Measurements from ENCODE around the gene KIAA1671.

KIAA1671 gene

DNA sequence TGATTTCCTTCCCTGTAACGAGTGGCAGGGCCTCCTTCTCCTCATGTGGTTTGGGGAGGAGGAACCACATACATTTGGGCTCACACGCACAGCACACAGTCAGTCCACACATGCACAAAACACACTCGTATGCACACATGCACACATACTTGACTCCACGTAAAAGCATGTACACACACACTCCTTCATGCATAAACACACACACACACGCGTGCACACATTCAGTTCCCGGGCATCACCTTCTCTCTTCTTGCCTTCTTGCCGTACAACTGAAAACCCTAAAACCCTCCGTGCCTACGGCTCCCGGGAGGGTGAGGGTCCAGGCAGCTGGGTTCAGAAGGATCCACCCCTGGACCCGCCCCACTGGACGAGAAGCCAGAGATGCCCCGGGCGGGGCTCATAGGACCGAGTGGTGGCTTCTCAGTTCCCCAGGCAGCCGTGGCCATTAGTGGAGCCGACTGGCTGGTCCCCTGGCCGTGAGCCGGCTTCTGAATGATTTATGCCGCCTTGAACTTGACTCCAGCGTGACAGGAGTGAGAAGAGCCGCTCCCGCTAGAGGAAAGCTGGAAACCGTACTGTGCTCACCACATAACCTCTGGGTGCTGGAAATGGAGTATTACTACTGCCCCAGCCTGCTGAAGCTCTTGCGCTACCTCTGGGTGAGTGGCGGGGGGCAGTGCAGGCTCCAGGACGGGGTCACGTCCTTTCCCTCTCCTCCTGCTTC, 117.4 kb downstream of the KIAA1671 start:
- DNase-seq, result no peak

- DNase-seq, result no peak
Measured at GRCh38 chr22:25070956-25071355, 118.4 kb downstream of the KIAA1671 start.

DNA sequence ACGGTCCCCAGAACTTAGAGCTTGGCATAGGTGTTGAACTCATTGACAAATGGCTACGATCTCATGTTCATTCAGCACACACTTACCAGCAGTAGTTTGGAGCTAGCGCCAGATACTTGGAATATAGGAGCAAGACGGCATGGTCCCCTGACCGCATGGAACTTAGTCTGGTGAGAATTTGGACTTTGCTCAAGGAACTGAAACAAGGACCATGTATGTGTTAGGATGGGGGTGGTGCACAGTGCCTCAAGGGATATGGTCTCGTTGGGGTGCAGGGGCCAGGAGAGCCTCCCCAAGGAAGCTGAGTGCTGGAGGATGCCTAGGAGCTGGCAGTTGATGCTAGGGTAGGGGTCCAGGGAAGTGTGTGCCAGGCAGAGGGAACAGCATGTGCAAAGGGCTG, 119.2 kb downstream of the KIAA1671 start:
- DNase-seq, result no peak

GRCh38 chr22:25072406-25072805, 119.9 kb downstream of the KIAA1671 start:
- no peak for DNase-seq

GRCh38 chr22:25076336-25076735, 123.8 kb downstream of the KIAA1671 start:
- no peak for DNase-seq

DNA sequence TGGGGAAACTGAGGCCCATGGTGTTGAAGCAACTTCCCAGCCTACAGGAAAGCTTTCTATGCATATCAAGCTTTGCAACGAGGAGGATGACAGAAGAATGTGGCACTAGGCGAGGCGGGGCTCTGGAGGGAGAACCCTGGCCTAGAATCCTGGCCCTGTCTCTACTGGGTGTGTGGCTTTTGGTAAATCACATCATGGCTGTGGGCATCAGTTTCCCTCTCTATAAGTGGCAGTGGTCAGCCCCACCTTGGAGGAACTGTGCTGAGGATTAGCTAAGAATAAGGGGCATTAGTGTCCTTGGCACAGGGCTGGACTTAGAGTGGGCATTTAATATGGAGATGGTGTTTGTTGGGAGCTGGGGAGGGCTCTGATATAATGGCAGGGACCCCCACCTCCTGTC, 124.5 kb downstream of the KIAA1671 start:
- DNase-seq, result no peak

- DNase-seq, result no peak
Measured at GRCh38 chr22:25077964-25078363, 125.4 kb downstream of the KIAA1671 start.

DNA sequence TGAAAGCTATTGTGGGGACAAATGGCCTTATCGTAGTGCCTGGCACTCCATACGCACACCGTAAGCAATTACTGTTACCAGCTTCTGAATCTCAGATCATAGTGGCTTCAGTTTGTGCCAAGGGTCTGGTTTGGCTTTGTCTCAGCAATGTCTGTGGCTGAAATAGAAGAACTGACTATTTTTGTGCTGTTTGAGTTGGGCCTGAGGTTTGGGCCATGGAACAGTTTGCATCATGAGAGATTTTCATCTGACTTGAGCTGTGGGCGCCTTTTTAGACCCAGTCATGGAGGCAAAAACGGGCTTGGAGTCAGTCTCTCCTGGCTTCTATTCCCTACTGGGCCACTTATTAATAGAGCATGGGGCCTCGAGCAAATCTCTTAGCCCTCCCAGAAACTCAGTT, 126.1 kb downstream of the KIAA1671 start:
- DNase-seq, result no peak

DNA sequence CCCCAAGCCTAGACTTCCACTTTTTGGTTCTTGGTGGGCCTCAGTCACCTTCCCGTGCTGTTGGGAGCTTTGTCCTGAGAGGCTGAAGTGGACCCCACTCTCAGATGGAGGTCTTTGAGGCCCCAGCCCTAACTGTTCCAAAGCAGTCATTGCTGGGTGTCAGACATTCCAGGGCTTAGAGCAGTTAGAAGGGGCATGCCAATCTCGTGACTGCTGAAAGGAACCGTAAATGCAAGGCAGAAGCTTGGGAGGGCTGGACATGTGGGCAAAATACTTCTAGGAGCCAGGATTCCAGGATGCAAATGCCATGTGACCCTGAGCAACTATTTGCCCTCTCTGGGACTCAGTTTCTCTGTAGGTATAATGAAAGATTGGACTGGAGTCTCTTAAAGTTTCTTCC, 128.3 kb downstream of the KIAA1671 start:
- DNase-seq, result peak; percentile 59

GRCh38 chr22:25081409-25081824, 128.9 kb downstream of the KIAA1671 start:
- DNase-seq, result peak; percentile 73

GRCh38 chr22:25082096-25082495, 129.6 kb downstream of the KIAA1671 start:
- no peak for DNase-seq

DNA sequence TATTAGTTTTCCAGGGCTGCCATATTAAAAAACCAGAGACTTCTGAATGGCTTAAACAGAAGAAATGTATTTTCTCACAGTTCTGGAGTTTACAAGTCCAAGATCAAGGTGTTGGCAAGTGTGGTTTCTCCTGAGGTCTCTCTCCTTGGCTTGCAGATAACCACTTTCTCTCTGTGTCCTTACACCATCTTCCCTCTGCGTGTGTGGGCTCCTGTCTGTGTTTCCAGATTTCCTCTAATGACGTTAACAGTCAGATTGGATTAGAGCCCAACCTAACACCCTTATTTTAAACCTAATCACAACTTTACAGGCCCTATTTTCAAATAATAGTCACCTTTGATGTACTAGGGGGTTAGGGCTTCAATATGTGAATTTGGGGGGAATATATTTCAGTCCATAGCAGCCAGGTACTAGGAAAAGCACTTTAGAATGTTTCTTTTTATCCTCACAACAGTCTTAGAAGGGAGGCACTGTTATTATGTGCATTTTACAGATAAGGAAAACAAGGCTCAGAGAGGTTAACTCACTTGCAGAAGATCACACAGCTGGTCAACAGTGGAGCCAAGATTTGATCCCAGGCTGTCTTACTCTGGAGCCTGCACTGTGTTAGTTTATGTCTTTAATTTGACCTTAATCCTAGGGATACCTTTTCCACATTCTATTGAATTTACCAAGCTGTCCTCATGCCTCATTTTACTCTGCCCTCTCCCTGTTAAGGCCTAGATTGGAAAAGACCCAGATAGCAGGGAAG, 130.7 kb downstream of the KIAA1671 start:
- DNase-seq, result no peak

- peak; percentile 92 for DNase-seq
Measured at GRCh38 chr22:25083807-25084200, 131.3 kb downstream of the KIAA1671 start.

DNA sequence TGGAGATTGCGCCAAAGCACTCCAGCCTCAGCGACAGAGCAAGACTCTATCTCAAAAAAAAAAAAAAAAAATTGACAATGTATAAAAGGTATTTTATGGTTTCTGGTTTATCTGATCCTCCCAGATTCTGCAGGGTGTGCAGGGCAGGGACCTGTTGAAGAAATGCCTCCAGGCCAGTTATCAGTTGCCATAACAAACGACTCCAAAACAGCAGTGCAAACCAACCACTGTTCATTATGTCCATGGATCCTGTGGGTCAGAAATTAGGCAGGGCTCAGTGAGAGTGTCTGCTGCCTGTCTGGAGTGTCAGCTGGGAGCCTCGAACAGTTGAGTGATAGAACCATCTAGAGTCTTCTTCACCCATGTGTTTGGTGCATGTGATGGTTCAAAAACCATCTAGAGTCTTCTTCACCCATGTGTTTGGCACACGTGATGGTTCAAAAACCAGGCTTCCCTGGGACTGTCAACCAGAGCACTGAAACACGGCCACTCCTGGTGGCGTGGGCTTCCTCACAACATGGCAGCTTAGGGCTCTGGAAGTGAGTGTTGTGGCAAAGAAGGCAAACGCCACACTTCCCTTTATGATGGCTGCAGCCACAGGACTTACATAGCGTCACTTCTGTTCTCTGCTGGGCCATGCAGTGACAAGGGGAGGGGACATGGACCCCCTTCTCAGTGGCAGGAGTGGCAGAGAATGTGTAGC, 132.0 kb downstream of the KIAA1671 start:
- DNase-seq, result peak; percentile 68

DNA sequence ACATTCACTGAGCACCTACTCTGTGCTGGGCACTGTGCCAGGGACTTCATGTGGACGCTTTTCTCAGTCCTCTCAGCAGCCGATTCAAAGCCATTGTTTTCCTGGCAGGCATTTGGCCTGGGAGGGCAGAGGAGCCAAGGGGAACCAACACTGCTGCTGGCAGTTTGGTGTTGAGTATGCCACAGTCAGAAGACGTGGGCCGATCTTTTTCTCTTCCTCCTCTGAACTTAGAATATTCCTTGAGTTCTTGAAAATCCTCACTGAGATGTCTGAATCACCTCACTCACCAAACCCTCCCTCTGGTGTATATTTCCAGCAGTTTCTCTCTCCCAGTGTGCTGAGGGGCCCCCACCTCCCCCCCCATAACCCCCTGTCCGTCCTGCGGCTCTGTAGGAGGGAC, 132.6 kb downstream of the KIAA1671 start:
- no peak for DNase-seq

DNA sequence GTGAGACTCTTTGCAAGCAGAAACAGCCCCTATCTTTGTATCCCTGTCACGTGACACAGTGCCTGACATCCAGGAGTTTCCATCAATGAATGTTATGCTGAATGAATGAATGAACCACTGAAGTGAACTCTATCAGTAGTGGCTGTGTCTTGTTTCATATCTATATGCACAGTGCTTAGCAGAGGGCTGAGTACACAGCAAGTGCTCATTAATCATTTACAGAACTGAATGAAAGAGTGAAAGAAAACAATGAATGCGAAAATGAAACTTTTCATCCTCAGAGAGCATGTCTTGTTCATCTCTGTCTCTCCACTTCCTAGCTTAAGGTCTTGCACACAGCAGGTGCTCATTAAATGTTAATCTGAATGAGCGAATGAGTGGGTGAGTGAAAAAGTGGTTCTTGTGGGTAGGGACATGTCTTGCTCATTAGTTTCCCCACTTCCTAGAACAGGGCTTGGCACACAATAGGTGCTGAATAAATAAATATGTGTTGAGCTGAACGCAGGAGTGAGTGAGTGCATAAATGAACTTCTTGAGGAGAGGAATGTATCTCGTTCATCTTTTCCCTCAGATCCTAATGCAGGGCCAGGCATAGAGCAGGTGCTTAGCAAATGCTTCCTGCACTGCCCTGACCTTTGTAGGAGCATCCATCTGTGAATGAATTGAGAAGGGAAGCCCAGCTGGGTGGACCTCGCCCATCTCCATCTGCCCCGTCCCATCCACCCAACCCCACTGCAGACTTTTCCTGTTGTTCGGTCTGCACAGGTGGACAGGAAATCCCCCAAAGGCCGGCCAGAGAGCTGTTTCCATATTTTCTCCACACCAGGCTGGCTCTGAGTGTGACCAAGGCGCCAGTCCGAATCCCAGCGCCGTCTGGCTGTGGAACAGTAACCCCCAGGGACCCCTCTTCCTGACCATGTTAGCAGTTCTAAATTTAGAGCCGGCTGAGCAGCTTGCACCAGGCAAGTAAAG, 133.7 kb downstream of the KIAA1671 start:
- no peak for DNase-seq

DNA sequence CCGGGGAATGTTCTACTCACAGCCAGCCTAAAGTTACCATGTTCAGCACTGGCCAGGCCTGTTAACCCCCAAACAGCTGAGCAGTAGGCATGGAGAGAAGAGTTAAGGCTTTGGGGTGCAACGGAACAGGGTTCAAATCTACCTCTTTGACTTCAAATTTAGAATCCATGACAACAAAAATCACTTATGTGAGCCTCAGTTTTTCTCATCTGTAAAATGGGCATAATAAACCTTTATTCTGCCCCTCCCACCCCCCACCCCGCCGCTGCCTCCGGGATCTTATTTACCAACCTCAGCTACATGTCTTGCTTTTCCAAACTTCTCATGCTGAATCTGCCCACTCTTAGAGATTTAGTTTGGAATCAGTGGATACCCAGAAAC, 134.4 kb downstream of the KIAA1671 start:
- no peak for DNase-seq

DNA sequence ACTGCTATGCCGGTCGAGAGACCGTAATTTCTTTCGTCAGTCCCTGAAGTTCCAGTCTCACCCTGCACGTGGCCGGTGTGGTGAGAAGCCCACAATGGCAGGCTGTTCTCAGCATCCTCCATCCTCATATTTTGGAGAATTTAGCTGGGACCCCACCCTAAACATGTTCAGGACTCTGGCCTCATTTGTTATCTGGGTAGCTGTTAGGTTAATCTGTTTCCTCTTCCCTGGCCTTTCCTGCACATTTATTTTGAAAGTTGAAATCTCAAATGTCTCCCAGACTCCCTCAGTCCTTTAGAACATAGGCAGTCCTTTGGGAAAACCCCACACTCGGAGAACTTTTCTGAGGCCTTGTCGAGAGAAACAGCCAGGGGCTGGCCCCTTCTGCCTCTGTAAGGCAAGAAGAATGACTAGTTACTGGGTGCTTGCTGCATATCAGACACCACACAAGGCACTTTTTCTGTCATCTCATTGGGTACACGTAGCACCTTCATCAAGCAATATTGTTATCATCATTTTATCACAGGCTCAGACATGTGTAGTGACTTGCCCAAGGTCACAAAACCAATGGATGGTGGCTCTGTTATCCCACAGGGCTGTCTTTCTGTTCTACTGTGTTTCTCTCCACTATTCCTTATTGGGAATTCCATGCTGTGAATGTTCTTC, 137.8 kb downstream of the KIAA1671 start:
- no peak for DNase-seq

DNA sequence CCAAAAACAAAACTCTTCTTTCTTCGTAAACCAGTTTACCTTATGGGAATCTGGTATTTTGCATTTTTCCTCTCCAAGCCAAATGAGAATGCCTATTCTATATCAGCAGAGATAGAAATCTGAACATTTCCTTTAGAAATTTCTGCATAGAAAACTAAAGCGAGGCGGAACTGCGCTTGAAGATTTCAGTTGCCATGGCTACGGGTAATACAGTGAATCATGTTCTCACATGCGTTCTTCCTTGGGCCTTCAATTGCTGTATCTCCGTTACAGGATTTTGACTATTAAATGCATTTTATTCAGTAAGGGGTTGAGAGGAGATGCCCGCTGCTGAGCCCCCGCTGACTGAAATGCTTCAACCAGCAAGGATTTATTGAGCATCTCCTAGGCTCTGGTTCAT, 138.9 kb downstream of the KIAA1671 start:
- no peak for DNase-seq

- DNase-seq, result no peak
Measured at GRCh38 chr22:25092119-25092518, 139.6 kb downstream of the KIAA1671 start.

DNA sequence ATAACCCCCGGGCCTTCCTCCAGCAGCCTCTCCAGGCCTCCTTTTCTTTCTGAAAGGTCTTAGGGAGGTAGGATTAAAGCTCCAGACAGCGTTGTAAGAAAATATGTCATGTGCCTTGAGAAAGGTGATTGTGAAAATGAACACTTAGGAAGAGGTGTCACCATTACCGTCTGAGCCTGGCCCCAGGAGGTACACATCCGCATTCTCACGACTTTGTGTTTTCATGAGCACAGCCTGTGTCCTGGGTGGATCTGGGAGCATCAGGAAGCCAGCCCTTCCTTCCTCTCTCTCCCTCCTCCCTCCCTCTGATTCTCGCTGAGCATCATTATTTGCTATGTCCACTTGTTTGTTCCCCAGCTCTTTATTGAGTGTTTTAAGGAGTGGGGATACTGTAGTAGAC, 142.1 kb downstream of the KIAA1671 start:
- no peak for DNase-seq

DNA sequence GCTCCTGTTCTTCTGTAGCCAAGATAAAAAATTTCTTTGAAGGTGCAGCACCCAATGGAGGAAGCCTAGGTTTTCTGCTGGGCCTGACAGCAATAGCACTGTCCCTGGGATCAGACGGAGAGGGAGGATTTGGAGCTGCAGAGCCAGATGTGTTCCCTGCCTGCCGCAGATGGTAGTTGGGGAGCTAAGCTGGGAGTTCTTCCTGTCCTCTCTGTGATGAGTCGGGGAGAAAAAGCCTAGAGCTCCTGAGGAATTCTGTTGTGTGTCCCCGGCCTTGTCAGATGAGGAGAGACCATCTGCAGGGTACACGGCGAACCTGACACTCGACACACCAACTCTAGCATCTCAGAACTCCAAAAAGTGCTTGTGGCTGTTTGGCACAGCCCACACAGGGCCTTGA, 143.4 kb downstream of the KIAA1671 start:
- peak; percentile 59 for DNase-seq
